ENCODE measurements around the gene FTCD.

DNA sequence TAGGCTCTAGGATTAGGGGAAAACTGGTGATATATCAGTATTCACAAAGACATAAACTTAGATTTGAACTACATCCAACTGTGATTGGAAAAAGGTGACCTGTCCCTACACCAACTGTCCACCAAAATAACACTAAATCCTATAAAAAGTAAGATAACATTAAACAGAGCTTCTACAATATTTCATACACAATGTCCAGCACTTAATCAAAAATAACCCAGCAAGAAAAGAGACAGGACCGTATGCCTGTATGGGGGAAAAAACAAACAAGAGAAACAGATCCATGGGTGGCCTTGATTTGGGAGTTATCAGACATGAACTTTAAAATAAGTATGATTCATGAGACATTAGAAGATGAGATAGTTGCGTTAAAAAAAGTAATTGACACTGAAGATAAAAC lies 67.2 kb downstream of the FTCD start:
- TF ChIP-seq POLR2A (IDR thresholded peaks at IDR 0.05) (no peak), POLR2AphosphoS5 (IDR thresholded peaks at IDR 0.05) (no peak)
- TF ChIP-seq, protein P1, sequence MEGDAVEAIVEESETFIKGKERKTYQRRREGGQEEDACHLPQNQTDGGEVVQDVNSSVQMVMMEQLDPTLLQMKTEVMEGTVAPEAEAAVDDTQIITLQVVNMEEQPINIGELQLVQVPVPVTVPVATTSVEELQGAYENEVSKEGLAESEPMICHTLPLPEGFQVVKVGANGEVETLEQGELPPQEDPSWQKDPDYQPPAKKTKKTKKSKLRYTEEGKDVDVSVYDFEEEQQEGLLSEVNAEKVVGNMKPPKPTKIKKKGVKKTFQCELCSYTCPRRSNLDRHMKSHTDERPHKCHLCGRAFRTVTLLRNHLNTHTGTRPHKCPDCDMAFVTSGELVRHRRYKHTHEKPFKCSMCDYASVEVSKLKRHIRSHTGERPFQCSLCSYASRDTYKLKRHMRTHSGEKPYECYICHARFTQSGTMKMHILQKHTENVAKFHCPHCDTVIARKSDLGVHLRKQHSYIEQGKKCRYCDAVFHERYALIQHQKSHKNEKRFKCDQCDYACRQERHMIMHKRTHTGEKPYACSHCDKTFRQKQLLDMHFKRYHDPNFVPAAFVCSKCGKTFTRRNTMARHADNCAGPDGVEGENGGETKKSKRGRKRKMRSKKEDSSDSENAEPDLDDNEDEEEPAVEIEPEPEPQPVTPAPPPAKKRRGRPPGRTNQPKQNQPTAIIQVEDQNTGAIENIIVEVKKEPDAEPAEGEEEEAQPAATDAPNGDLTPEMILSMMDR (IDR thresholded peaks at IDR 0.05 in 8 of 11, conservative IDR thresholded peaks at IDR 0.05 in 3 of 11): no peak
